Endodermal cell (in vitro differentiated cells): ENCODE results near the gene PRAME. TPM values are rescaled to one million over a fixed set of nuclear protein-coding genes. Genes with fewer than 3 reads are reported as not detected.
"Not testable (repeated sequence)": the region's sequence is repeated elsewhere in the genome, so short reads cannot be mapped to it uniquely, and the experiment has no call there.

Experiments used
- DNase-seq: peaks from one replicate; pipeline ENCODE4 v3.0.0-alpha.2; 2017
- H3K27ac ChIP-seq: 2 replicates; pipeline ENCODE4 v1.5.1; 2013; ENCODE audit warnings: mild to moderate bottlenecking, low read depth, low read length, moderate library complexity
- H3K27me3 ChIP-seq: 2 replicates; pipeline ENCODE4 v1.6.1; 2013; ENCODE audit warnings: mild to moderate bottlenecking, low read length, moderate library complexity; ENCODE audit not compliant: insufficient read depth, control insufficient read depth, poor library complexity, severe bottlenecking
- H3K36me3 ChIP-seq: 2 replicates; pipeline ENCODE4 v1.7.0; 2013; ENCODE audit warnings: mild to moderate bottlenecking, low read length, moderate library complexity; ENCODE audit not compliant: control insufficient read depth, insufficient read depth
- H3K4me1 ChIP-seq: one replicate; pipeline ENCODE4 v1.7.0; 2013; ENCODE audit warnings: low read length; ENCODE audit not compliant: control insufficient read depth, insufficient read depth
- H3K4me3 ChIP-seq: 2 replicates; pipeline ENCODE4 v1.5.1; 2013; ENCODE audit warnings: mild to moderate bottlenecking, low read length, moderate library complexity
- H3K9ac ChIP-seq: 2 replicates; pipeline ENCODE4 v1.6.1; 2013; ENCODE audit warnings: mild to moderate bottlenecking, low read length, moderate library complexity; ENCODE audit not compliant: poor library complexity, severe bottlenecking; ENCODE audit errors: extremely low read depth
- H3K9me3 ChIP-seq: 2 replicates; pipeline ENCODE4 v1.6.1; 2013; ENCODE audit warnings: mild to moderate bottlenecking, low read length, moderate library complexity; ENCODE audit not compliant: control insufficient read depth
- H3K27ac Mint-ChIP-seq: 2 replicates; pipeline ENCODE4 v1.8.0; 2020; ENCODE audit warnings: mixed read lengths
- H3K27me3 Mint-ChIP-seq: 2 replicates; pipeline ENCODE4 v1.8.0; 2021; ENCODE audit warnings: mild to moderate bottlenecking, mixed read lengths; ENCODE audit not compliant: insufficient read depth
- H3K36me3 Mint-ChIP-seq: 2 replicates; pipeline ENCODE4 v1.8.0; 2020; ENCODE audit warnings: low read depth, mixed read lengths
- H3K4me1 Mint-ChIP-seq: 2 replicates; pipeline ENCODE4 v1.8.0; 2020; ENCODE audit warnings: mixed read lengths
- H3K4me3 Mint-ChIP-seq: 2 replicates; pipeline ENCODE4 v1.8.0; 2020; ENCODE audit warnings: mild to moderate bottlenecking, moderate library complexity, mixed read lengths
- H3K9me3 Mint-ChIP-seq: 2 replicates; pipeline ENCODE4 v1.8.0; 2020; ENCODE audit warnings: mild to moderate bottlenecking, mixed read lengths
- CTCF ChIP-seq: fragments of 200-600 bp; sonication (generic); conservative IDR thresholded peaks from 2 replicates; pipeline ENCODE4 v1.5.0; 2021; ENCODE audit warnings: antibody characterized with exemption, mild to moderate bottlenecking
- WGBS, 2 experiments: methylation state at CpG; one replicate each; pipeline versions ENCODE4 v1.1.5 to v1.1.7; 2013; ENCODE audit warnings: missing lambda C conversion rate in 2 of 2, mixed read lengths in 1 of 2; ENCODE audit not compliant: insufficient coverage in 1 of 2, insufficient read length in 1 of 2; 5-methylcytosine and 5-hydroxymethylcytosine counted together
- total RNA-seq, 2 donors: library from RNA; stranded (reverse); fragmentation: NEBNext Ultra II Directional in 1 of 2; extraction: Animal tissue kit (Norgen Biotek cat#: 25700) in 1 of 2; gene quantifications; 2 replicates in 1 of 2; 3 replicates in 1 of 2; pipeline ENCODE4 v1.2.1, GENCODE V29; 2021

PRAME gene
- total RNA-seq, 2 donors from 2014 or later: 0.35 TPM; not detected in 1

- WGBS, 2 experiments: 75 to 93% methylated on average over 2 to 4 of the region's 5 CpGs
- TF ChIP-seq CTCF: no peak
- Histone ChIP-seq H3K4me1 (no peaks in the 10 kb centered on the region), H3K9me3 (no peaks in the 10 kb centered on the region), H3K27ac (no peak overlapping the region), H3K4me3 (no peak overlapping the region), H3K27me3 (peaks cover 18% of the 10 kb centered on the region), H3K36me3 (no peaks in the 10 kb centered on the region), H3K9ac (no peak overlapping the region)
- no peak for DNase-seq
- H3K27ac Mint-ChIP-seq: no peak overlapping the region
- no peaks in the 10 kb centered on the region for H3K4me1 Mint-ChIP-seq
- peaks cover 59% of the 10 kb centered on the region for H3K27me3 Mint-ChIP-seq
- H3K4me3 Mint-ChIP-seq: no peak overlapping the region
- H3K9me3 Mint-ChIP-seq: no peaks in the 10 kb centered on the region
- no peaks in the 10 kb centered on the region for H3K36me3 Mint-ChIP-seq
Observed at GRCh38 chr22:22533863-22534262, 25.2 kb downstream of the PRAME start.

GRCh38 chr22:22533417-22533816, 25.6 kb downstream of the PRAME start:
- Histone ChIP-seq H3K9ac (no peak overlapping the region), H3K9me3 (no peaks in the 10 kb centered on the region), H3K4me1 (no peaks in the 10 kb centered on the region), H3K27ac (no peak overlapping the region), H3K27me3 (peaks cover 18% of the 10 kb centered on the region), H3K4me3 (no peak overlapping the region), H3K36me3 (no peaks in the 10 kb centered on the region)
- WGBS, 2 experiments: 78% methylated on average over 1 of the region's 1 CpG; no CpG with 5 or more reads in 1 of the 2 experiments
- no peak for TF ChIP-seq CTCF
- no peak overlapping the region for H3K4me3 Mint-ChIP-seq
- H3K27me3 Mint-ChIP-seq: peaks cover 55% of the 10 kb centered on the region
- H3K36me3 Mint-ChIP-seq: no peaks in the 10 kb centered on the region
- DNase-seq: no peak
- no peaks in the 10 kb centered on the region for H3K4me1 Mint-ChIP-seq
- no peak overlapping the region for H3K27ac Mint-ChIP-seq
- H3K9me3 Mint-ChIP-seq: no peaks in the 10 kb centered on the region

GRCh38 chr22:22532547-22533071, 26.5 kb downstream of the PRAME start:
- 88 to 89% methylated on average over 4 to 12 of the region's 12 CpGs for WGBS, 2 experiments
- not testable (repeated sequence) for H3K9me3 ChIP-seq, H3K27ac Mint-ChIP-seq, H3K4me1 ChIP-seq, H3K36me3 Mint-ChIP-seq, H3K4me3 ChIP-seq, H3K4me1 Mint-ChIP-seq, H3K36me3 ChIP-seq, H3K9me3 Mint-ChIP-seq, H3K9ac ChIP-seq, H3K27ac ChIP-seq, DNase-seq, H3K4me3 Mint-ChIP-seq
- peaks cover 11% of the 10 kb centered on the region for H3K27me3 ChIP-seq
- peaks cover 50% of the 10 kb centered on the region for H3K27me3 Mint-ChIP-seq
